Measurements from ENCODE around the gene NXPE3.

DNA sequence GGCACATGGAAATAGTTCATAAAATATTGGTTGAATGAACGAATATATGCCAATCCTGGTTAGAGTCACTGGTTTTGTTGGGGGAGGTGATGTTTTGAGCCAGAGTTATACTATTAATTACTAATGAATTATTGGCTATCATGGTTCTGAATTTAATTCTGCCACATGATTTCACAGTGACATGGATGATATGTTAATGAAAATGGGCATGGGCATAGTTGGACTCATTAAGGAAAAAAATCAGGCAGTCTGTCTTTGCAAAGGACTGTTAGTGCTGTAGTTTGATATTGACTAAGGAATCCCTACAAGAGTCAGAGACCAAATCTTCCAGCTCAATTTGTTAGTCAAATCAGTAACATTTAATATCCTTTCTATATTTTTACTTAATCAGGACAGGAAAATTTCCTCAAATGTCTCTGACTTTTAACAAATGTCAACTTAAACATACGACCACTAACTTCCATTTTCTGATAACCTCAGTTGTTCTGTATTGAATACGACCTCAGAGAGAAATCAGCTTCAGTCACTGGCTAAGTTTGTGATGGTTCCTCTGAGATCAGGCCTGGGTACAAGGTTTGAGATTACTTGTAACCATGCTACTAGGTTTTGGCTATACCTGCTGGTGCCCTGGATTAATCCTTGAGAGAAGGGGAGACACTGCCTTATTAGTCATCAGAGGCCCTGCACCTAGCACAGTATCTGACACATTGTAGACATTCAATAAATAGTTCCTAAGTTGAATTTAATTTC, 83.6 kb downstream of the NXPE3 start:
- TF ChIP-seq, protein P1, sequence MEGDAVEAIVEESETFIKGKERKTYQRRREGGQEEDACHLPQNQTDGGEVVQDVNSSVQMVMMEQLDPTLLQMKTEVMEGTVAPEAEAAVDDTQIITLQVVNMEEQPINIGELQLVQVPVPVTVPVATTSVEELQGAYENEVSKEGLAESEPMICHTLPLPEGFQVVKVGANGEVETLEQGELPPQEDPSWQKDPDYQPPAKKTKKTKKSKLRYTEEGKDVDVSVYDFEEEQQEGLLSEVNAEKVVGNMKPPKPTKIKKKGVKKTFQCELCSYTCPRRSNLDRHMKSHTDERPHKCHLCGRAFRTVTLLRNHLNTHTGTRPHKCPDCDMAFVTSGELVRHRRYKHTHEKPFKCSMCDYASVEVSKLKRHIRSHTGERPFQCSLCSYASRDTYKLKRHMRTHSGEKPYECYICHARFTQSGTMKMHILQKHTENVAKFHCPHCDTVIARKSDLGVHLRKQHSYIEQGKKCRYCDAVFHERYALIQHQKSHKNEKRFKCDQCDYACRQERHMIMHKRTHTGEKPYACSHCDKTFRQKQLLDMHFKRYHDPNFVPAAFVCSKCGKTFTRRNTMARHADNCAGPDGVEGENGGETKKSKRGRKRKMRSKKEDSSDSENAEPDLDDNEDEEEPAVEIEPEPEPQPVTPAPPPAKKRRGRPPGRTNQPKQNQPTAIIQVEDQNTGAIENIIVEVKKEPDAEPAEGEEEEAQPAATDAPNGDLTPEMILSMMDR (IDR thresholded peaks at IDR 0.05; ENCODE audit: low read depth, low read length, poor library complexity, severe bottlenecking), result no peak
- TF ChIP-seq EZH2phosphoT487 (IDR thresholded peaks at IDR 0.05; ENCODE audit: borderline replicate concordance, low read length), result no peak
